GM12873 (cell line): ENCODE measurements around the gene LRCOL1.

ENCODE experiments used
- CTCF ChIP-seq: IDR thresholded peaks from 2 replicates; pipeline ENCODE4 v1.5.1; 2012; ENCODE audit warnings: low read depth, mild to moderate bottlenecking, moderate library complexity, low read length, control low read depth; ENCODE audit not compliant: insufficient read depth; ENCODE audit errors: missing control alignments

Gene LRCOL1

GRCh38 chr12:132651444-132652100, 41.2 kb upstream of the LRCOL1 start:
- no peak for TF ChIP-seq CTCF

- no peak for TF ChIP-seq CTCF
Observed at GRCh38 chr12:132649226-132649945, 39.0 kb upstream of the LRCOL1 start.

GRCh38 chr12:132648616-132649225, 38.3 kb upstream of the LRCOL1 start:
- no peak for TF ChIP-seq CTCF

DNA sequence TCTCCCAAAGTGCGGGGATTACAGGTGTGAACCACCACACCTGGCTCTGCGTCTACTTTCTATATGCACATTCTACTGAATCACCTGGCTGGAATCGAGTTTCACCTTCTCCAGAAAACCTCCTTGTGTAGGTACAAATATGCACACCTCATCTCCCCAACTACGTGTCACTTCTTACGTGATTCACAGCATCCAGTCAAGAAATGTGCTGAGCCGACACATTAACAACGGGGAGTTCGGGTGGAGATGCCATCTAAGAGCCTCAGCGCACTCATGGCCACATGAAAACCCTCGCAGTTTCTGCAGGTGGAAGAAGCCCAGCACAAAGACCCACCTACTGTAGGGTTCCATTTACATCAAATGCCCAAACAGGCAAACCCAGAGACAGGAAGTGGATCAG, 37.5 kb upstream of the LRCOL1 start:
- no peak for TF ChIP-seq CTCF

GRCh38 chr12:132646850-132647249, 36.5 kb upstream of the LRCOL1 start:
- no peak for TF ChIP-seq CTCF

GRCh38 chr12:132642846-132643835, 32.8 kb upstream of the LRCOL1 start:
- no peak for TF ChIP-seq CTCF
